A549 (cell line): ENCODE data around the gene RAPGEF6.

Experiments used
- BCL3 ChIP-seq: fragments of >200 bp; sonication (Bioruptor Twin); formaldehyde crosslinking; IDR thresholded peaks from 3 replicates; pipeline ENCODE4 v1.6.1; 2016
- FOXS1 ChIP-seq: fragments of 250-450 bp; sonication (Bioruptor Pico); IDR thresholded peaks from 2 replicates; pipeline ENCODE4 v1.5.0; 2020; ENCODE audit warnings: mild to moderate bottlenecking, moderate library complexity
- JUNB ChIP-seq: fragments of >200 bp; sonication (Bioruptor Twin); formaldehyde crosslinking; IDR thresholded peaks from 2 replicates; pipeline ENCODE4 v1.6.1; 2016
- KDM1A ChIP-seq: fragments of 200-600 bp; sonication (generic); IDR thresholded peaks from 2 replicates; pipeline ENCODE4 v1.6.1; 2016; ENCODE audit warnings: low read depth, mild to moderate bottlenecking
- MAX ChIP-seq: IDR thresholded peaks from 2 replicates; pipeline ENCODE4 v1.6.1; 2012
- MAZ ChIP-seq: fragments of 150-350 bp; IDR thresholded peaks from 2 replicates; pipeline ENCODE4 v1.6.1; 2014; ENCODE audit warnings: antibody characterized with exemption, low read depth, low read length, borderline replicate concordance
- POLR2A ChIP-seq: IDR thresholded peaks from 2 replicates; pipeline ENCODE4 v1.6.1; 2012; ENCODE audit warnings: mild to moderate bottlenecking, low read length
- RCOR1 ChIP-seq: fragments of 150-350 bp; IDR thresholded peaks from 2 replicates; pipeline ENCODE4 v1.6.1; 2014; ENCODE audit warnings: antibody characterized with exemption, low read length, low read depth
- RNF2 ChIP-seq: fragments of 200-600 bp; sonication (generic); IDR thresholded peaks from 2 replicates; pipeline ENCODE4 v1.6.1; 2016; ENCODE audit warnings: low read depth, mild to moderate bottlenecking, antibody characterized with exemption, moderate library complexity, borderline replicate concordance
- TF ChIP-seq, protein P1 (sequence below): fragments of >200 bp; sonication (Bioruptor Twin); formaldehyde crosslinking; IDR thresholded peaks from 3 replicates; pipeline ENCODE4 v1.5.1; 2016

DNA sequence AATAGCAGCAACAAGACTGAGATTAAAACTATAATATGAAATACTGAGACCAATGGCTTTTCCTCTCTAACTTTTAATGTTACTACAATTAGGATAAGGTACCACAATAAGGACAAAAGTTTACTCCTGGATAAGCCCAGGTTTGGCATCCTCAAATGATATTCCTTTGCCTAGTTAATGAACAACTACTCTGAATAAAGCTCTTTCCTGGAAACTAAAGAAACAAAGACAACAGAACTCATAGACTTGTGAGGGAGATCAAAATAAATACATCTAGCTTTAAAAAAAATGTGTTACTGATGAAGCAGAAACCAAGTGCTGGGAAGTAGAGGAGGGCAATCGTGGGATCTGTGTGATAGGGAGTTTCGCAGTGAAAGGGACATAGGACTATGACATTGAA, 19.3 kb upstream of the RAPGEF6 start:
- TF ChIP-seq BCL3: no peak
- TF ChIP-seq, protein P1, sequence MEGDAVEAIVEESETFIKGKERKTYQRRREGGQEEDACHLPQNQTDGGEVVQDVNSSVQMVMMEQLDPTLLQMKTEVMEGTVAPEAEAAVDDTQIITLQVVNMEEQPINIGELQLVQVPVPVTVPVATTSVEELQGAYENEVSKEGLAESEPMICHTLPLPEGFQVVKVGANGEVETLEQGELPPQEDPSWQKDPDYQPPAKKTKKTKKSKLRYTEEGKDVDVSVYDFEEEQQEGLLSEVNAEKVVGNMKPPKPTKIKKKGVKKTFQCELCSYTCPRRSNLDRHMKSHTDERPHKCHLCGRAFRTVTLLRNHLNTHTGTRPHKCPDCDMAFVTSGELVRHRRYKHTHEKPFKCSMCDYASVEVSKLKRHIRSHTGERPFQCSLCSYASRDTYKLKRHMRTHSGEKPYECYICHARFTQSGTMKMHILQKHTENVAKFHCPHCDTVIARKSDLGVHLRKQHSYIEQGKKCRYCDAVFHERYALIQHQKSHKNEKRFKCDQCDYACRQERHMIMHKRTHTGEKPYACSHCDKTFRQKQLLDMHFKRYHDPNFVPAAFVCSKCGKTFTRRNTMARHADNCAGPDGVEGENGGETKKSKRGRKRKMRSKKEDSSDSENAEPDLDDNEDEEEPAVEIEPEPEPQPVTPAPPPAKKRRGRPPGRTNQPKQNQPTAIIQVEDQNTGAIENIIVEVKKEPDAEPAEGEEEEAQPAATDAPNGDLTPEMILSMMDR: no peak
- no peak for TF ChIP-seq RNF2
- TF ChIP-seq RCOR1: no peak
- no peak for TF ChIP-seq KDM1A
- no peak for TF ChIP-seq MAX
- no peak for TF ChIP-seq FOXS1 (CRISPR knock-in tag)
- no peak for TF ChIP-seq JUNB
- TF ChIP-seq MAZ: no peak
- no peak for TF ChIP-seq POLR2A
